HepG2 (cell line): ENCODE data around the gene IL4I1. TPM values are rescaled to one million over a fixed set of nuclear protein-coding genes. Genes with fewer than 3 reads are reported as not detected.
A peak's percentile ranks its signal among the peaks of the same experiment; 100 is the strongest.

Source experiments
- CENPT ChIP-seq: sonication (generic); formaldehyde crosslinking; IDR thresholded peaks from 2 replicates; pipeline ENCODE4 v1.8.0; 2022; ENCODE audit warnings: low read depth, mild to moderate bottlenecking, moderate library complexity, missing genetic modification reagents
- GTF3A ChIP-seq: sonication (generic); formaldehyde crosslinking; conservative IDR thresholded peaks from 2 replicates; pipeline ENCODE4 v1.4.0; 2020; ENCODE audit warnings: mild to moderate bottlenecking, missing genetic modification reagents
- KMT2B ChIP-seq: IDR thresholded peaks from 2 replicates; pipeline ENCODE4 v1.6.1; 2016; ENCODE audit warnings: missing genetic modification reagents, missing compliant biosample characterization
- REPIN1 ChIP-seq: sonication (generic); formaldehyde crosslinking; IDR thresholded peaks from 2 replicates; pipeline ENCODE4 v1.8.0; 2022; ENCODE audit warnings: missing genetic modification reagents, low read depth, mild to moderate bottlenecking, borderline replicate concordance
- ZFP36L2 ChIP-seq: sonication (generic); formaldehyde crosslinking; IDR thresholded peaks from 2 replicates; pipeline ENCODE4 v1.4.0; 2020; ENCODE audit warnings: missing genetic modification reagents
- ZNF337 ChIP-seq: sonication (generic); formaldehyde crosslinking; IDR thresholded peaks from 2 replicates; pipeline ENCODE4 v1.5.1; 2020; ENCODE audit warnings: missing genetic modification reagents, low read depth, mild to moderate bottlenecking, borderline replicate concordance
- ZNF547 ChIP-seq: sonication (generic); formaldehyde crosslinking; IDR thresholded peaks from 2 replicates; pipeline ENCODE4 v1.5.1; 2020; ENCODE audit warnings: mild to moderate bottlenecking, missing genetic modification reagents
- ZNF792 ChIP-seq: IDR thresholded peaks from 2 replicates; pipeline ENCODE4 v1.6.1; 2016
- polyA plus RNA-seq, 8 experiments: library from polyadenylated mRNA; depleted of rRNA in 3 of 8; stranded (reverse) in 7 of 8; unstranded in 1 of 8; fragments of >200 nt; fragmentation: Illumina TruSeq in 4 of 8; extraction: Trizol in 4 of 8; gene quantifications; 2 replicates each; pipeline versions ENCODE4 v1.2.1 to v1.2.3, GENCODE V29; 2011 to 2016; ENCODE audit warnings: low read depth in 4 of 8, missing spikeins in 1 of 8, mixed read lengths in 1 of 8; ENCODE audit not compliant: insufficient read depth in 1 of 8
- total RNA-seq, 5 experiments: library from RNA; depleted of rRNA; stranded (reverse); fragments of >200 nt; fragmentation: Illumina TruSeq; extraction: Trizol; gene quantifications; 2 replicates each; pipeline ENCODE4 v1.2.3, GENCODE V29; 2016; ENCODE audit warnings: low read depth in 1 of 5
- TF ChIP-seq, protein P1 (sequence below): sonication (generic); formaldehyde crosslinking; IDR thresholded peaks from 2 replicates; pipeline ENCODE4 v1.8.1; 2023; ENCODE audit warnings: mild to moderate bottlenecking, missing genetic modification reagents
- TF ChIP-seq, protein P2 (sequence below): IDR thresholded peaks from 2 replicates; pipeline ENCODE4 v1.6.1; 2016; ENCODE audit warnings: low read depth
- TF ChIP-seq, protein P3 (sequence below): sonication (generic); formaldehyde crosslinking; IDR thresholded peaks from 2 replicates; pipeline ENCODE4 v1.9.0; 2021; ENCODE audit warnings: missing genetic modification reagents, mild to moderate bottlenecking, borderline replicate concordance
- TF ChIP-seq, protein P4 (sequence below): sonication (generic); formaldehyde crosslinking; IDR thresholded peaks from 2 replicates; pipeline ENCODE4 v1.4.0; 2020; ENCODE audit warnings: missing genetic modification reagents, borderline replicate concordance
- TF ChIP-seq, protein P5 (sequence below): sonication (generic); formaldehyde crosslinking; conservative IDR thresholded peaks from 2 replicates; pipeline ENCODE4 v1.8.0; 2022; ENCODE audit warnings: missing genetic modification reagents
- TF ChIP-seq, protein P6 (sequence below): sonication (generic); formaldehyde crosslinking; IDR thresholded peaks from 2 replicates; pipeline ENCODE4 v1.5.1; 2020; ENCODE audit warnings: missing genetic modification reagents, mild to moderate bottlenecking, borderline replicate concordance

The IL4I1 gene
- total and polyA plus RNA-seq, 2 of the 13 experiments (the other 11 are each of a cell fraction or from before 2014, with no cell fraction given), result not detected

DNA sequence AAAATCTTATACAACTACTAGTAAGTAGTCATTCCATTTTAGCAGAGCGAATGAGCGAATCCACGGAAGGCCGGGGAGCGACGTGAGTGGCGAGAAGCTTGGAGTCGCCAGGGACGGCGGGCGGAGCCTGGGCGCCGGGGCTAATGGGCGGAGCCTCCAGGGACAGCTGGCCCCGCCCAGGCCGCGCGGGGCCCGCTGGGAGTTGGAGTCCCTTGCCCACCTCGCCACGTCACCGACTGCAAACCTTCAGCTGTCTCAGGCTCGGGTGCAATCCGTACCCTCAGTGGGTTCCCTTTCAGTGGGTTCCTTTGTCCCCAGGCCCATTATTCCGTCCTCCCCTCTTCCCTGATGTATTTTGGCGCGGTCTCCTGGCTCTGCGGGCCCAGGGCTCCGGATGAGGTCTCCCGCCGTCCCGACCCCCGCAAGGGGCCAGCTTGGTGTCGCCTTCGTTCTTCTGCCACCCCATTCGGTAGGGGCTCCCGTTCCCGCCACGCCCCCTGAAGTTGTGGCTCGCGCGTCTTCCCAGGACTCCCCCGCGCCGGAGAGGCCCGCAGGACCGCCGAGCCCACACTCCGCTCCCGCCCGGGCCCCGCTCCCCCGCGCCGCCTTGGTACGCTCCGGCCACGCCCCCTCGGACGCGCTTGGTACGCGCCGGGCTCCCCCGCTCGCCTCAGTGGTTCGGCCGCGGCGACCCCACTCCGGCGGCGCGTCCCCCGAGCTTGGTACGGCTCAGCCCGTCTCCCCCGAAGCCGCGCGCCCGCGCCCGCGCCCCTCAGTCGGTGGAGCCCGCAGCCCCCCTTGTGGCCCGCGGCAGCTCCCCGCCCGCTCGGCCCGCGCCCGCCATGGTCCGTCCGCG, 46.0 kb downstream of the IL4I1 start, which contains the start of gene PTOV1 (continued):
- TF ChIP-seq, protein P1, sequence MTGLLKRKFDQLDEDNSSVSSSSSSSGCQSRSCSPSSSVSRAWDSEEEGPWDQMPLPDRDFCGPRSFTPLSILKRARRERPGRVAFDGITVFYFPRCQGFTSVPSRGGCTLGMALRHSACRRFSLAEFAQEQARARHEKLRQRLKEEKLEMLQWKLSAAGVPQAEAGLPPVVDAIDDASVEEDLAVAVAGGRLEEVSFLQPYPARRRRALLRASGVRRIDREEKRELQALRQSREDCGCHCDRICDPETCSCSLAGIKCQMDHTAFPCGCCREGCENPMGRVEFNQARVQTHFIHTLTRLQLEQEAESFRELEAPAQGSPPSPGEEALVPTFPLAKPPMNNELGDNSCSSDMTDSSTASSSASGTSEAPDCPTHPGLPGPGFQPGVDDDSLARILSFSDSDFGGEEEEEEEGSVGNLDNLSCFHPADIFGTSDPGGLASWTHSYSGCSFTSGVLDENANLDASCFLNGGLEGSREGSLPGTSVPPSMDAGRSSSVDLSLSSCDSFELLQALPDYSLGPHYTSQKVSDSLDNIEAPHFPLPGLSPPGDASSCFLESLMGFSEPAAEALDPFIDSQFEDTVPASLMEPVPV (CRISPR knock-in tag), result no peak
- TF ChIP-seq, protein P2, sequence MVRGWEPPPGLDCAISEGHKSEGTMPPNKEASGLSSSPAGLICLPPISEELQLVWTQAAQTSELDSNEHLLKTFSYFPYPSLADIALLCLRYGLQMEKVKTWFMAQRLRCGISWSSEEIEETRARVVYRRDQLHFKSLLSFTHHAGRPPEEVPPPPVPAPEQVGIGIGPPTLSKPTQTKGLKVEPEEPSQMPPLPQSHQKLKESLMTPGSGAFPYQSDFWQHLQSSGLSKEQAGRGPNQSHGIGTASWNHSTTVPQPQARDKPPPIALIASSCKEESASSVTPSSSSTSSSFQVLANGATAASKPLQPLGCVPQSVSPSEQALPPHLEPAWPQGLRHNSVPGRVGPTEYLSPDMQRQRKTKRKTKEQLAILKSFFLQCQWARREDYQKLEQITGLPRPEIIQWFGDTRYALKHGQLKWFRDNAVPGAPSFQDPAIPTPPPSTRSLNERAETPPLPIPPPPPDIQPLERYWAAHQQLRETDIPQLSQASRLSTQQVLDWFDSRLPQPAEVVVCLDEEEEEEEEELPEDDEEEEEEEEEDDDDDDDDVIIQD, result no peak
- TF ChIP-seq ZFP36L2 (CRISPR knock-in tag) (no peak), CENPT (CRISPR knock-in tag) (peak; percentile 51; the same call in 1 of the 2 replicates), ZNF792 (CRISPR knock-in tag) (peak; percentile 44), REPIN1 (0 out of 2 replicates have a peak, but pooled peaks have one; percentile 16), ZNF337 (CRISPR knock-in tag) (peak; percentile 84; the same call in 1 of the 2 replicates), KMT2B (CRISPR knock-in tag) (peak; percentile 56), ZNF547 (CRISPR knock-in tag) (peak; percentile 90; the same call in 1 of the 2 replicates), GTF3A (no peak)
- TF ChIP-seq, protein P3, sequence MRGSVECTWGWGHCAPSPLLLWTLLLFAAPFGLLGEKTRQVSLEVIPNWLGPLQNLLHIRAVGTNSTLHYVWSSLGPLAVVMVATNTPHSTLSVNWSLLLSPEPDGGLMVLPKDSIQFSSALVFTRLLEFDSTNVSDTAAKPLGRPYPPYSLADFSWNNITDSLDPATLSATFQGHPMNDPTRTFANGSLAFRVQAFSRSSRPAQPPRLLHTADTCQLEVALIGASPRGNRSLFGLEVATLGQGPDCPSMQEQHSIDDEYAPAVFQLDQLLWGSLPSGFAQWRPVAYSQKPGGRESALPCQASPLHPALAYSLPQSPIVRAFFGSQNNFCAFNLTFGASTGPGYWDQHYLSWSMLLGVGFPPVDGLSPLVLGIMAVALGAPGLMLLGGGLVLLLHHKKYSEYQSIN, result no peak
- TF ChIP-seq, protein P4, sequence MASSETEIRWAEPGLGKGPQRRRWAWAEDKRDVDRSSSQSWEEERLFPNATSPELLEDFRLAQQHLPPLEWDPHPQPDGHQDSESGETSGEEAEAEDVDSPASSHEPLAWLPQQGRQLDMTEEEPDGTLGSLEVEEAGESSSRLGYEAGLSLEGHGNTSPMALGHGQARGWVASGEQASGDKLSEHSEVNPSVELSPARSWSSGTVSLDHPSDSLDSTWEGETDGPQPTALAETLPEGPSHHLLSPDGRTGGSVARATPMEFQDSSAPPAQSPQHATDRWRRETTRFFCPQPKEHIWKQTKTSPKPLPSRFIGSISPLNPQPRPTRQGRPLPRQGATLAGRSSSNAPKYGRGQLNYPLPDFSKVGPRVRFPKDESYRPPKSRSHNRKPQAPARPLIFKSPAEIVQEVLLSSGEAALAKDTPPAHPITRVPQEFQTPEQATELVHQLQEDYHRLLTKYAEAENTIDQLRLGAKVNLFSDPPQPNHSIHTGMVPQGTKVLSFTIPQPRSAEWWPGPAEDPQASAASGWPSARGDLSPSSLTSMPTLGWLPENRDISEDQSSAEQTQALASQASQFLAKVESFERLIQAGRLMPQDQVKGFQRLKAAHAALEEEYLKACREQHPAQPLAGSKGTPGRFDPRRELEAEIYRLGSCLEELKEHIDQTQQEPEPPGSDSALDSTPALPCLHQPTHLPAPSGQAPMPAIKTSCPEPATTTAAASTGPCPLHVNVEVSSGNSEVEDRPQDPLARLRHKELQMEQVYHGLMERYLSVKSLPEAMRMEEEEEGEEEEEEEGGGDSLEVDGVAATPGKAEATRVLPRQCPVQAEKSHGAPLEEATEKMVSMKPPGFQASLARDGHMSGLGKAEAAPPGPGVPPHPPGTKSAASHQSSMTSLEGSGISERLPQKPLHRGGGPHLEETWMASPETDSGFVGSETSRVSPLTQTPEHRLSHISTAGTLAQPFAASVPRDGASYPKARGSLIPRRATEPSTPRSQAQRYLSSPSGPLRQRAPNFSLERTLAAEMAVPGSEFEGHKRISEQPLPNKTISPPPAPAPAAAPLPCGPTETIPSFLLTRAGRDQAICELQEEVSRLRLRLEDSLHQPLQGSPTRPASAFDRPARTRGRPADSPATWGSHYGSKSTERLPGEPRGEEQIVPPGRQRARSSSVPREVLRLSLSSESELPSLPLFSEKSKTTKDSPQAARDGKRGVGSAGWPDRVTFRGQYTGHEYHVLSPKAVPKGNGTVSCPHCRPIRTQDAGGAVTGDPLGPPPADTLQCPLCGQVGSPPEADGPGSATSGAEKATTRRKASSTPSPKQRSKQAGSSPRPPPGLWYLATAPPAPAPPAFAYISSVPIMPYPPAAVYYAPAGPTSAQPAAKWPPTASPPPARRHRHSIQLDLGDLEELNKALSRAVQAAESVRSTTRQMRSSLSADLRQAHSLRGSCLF (CRISPR knock-in tag), result no peak
- TF ChIP-seq, protein P5, sequence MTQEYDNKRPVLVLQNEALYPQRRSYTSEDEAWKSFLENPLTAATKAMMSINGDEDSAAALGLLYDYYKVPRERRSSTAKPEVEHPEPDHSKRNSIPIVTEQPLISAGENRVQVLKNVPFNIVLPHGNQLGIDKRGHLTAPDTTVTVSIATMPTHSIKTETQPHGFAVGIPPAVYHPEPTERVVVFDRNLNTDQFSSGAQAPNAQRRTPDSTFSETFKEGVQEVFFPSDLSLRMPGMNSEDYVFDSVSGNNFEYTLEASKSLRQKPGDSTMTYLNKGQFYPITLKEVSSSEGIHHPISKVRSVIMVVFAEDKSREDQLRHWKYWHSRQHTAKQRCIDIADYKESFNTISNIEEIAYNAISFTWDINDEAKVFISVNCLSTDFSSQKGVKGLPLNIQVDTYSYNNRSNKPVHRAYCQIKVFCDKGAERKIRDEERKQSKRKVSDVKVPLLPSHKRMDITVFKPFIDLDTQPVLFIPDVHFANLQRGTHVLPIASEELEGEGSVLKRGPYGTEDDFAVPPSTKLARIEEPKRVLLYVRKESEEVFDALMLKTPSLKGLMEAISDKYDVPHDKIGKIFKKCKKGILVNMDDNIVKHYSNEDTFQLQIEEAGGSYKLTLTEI (CRISPR knock-in tag), result no peak
- TF ChIP-seq, protein P6, sequence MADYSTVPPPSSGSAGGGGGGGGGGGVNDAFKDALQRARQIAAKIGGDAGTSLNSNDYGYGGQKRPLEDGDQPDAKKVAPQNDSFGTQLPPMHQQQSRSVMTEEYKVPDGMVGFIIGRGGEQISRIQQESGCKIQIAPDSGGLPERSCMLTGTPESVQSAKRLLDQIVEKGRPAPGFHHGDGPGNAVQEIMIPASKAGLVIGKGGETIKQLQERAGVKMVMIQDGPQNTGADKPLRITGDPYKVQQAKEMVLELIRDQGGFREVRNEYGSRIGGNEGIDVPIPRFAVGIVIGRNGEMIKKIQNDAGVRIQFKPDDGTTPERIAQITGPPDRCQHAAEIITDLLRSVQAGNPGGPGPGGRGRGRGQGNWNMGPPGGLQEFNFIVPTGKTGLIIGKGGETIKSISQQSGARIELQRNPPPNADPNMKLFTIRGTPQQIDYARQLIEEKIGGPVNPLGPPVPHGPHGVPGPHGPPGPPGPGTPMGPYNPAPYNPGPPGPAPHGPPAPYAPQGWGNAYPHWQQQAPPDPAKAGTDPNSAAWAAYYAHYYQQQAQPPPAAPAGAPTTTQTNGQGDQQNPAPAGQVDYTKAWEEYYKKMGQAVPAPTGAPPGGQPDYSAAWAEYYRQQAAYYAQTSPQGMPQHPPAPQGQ, result peak; percentile 84; the same call in 1 of the 2 replicates
